HEK293T (cell line): Measurements from ENCODE around the gene MRPS11.

Experiments used
- CTCF ChIA-PET: fragments of 350-600 bp; formaldehyde crosslinking; extraction: SDS; loops from one replicate; lab custom pipeline; 2021; ENCODE audit warnings: antibody characterized with exemption, inconsistent platforms; lab: Yijun Ruan, JAX
- POLR2A ChIA-PET: fragments of 350-600 bp; formaldehyde crosslinking; extraction: SDS; loops from one replicate; lab custom pipeline; 2020; ENCODE audit warnings: antibody characterized with exemption, inconsistent platforms; lab: Yijun Ruan, JAX
- DNase-seq: peaks from one replicate; pipeline ENCODE4 v3.0.0; 2012; ENCODE audit warnings: mixed read lengths; ENCODE audit errors: extremely low spot score
- ARNT ChIP-seq: fragments of 450-650 bp; IDR thresholded peaks from 2 replicates; pipeline ENCODE4 v1.6.1; 2017; ENCODE audit warnings: mild to moderate bottlenecking
- BHLHE40 ChIP-seq: fragments of 450-650 bp; IDR thresholded peaks from 2 replicates; pipeline ENCODE4 v1.6.1; 2016; ENCODE audit warnings: mild to moderate bottlenecking, moderate library complexity, borderline replicate concordance
- CTBP1 ChIP-seq: fragments of 450-650 bp; IDR thresholded peaks from 2 replicates; pipeline ENCODE4 v1.6.1; 2016; ENCODE audit warnings: borderline replicate concordance
- ELF4 ChIP-seq: fragments of 450-650 bp; IDR thresholded peaks from 2 replicates; pipeline ENCODE4 v1.6.1; 2017; ENCODE audit warnings: antibody characterized with exemption
- FOXA1 ChIP-seq: fragments of 450-650 bp; IDR thresholded peaks from 2 replicates; pipeline ENCODE4 v1.6.1; 2016; ENCODE audit warnings: mild to moderate bottlenecking
- FOXK2 ChIP-seq: fragments of 450-650 bp; IDR thresholded peaks from 2 replicates; pipeline ENCODE4 v1.6.1; 2016; ENCODE audit warnings: mild to moderate bottlenecking
- FOXM1 ChIP-seq: fragments of 450-650 bp; IDR thresholded peaks from 2 replicates; pipeline ENCODE4 v1.6.1; 2017; ENCODE audit warnings: mild to moderate bottlenecking, borderline replicate concordance
- HDGF ChIP-seq: fragments of 450-650 bp; IDR thresholded peaks from 2 replicates; pipeline ENCODE4 v1.6.1; 2017; ENCODE audit warnings: antibody characterized with exemption, borderline replicate concordance
- L3MBTL2 ChIP-seq: fragments of 450-650 bp; conservative IDR thresholded peaks from 2 replicates; pipeline ENCODE4 v1.6.1; 2016; ENCODE audit warnings: mild to moderate bottlenecking
- LEF1 ChIP-seq: fragments of 450-650 bp; IDR thresholded peaks from 2 replicates; pipeline ENCODE4 v1.6.1; 2017; ENCODE audit warnings: mild to moderate bottlenecking, borderline replicate concordance
- NFRKB ChIP-seq: fragments of 450-650 bp; IDR thresholded peaks from 2 replicates; pipeline ENCODE4 v1.6.1; 2016; ENCODE audit warnings: mild to moderate bottlenecking, moderate library complexity
- PKNOX1 ChIP-seq: fragments of 450-650 bp; IDR thresholded peaks from 2 replicates; pipeline ENCODE4 v1.6.1; 2016
- SP1 ChIP-seq: fragments of 450-650 bp; IDR thresholded peaks from 2 replicates; pipeline ENCODE4 v1.6.1; 2017
- SUZ12 ChIP-seq: fragments of 450-650 bp; IDR thresholded peaks from 2 replicates; pipeline ENCODE4 v1.6.1; 2016; ENCODE audit warnings: mild to moderate bottlenecking
- TARDBP ChIP-seq: fragments of 450-650 bp; IDR thresholded peaks from 2 replicates; pipeline ENCODE4 v1.6.1; 2016
- ZNF384 ChIP-seq: fragments of 450-650 bp; IDR thresholded peaks from 2 replicates; pipeline ENCODE4 v1.6.1; 2016

Gene MRPS11

GRCh38 chr15:88505721-88506120 lies 38.2 kb downstream of the MRPS11 start:
- no peak for DNase-seq
- POLR2A ChIA-PET: interaction anchor here (0.6 to 1.4 kb wide), 2 partner anchors 16 to 39 kb away, joined by 3 to 5 read pairs; partner anchors contain the start of genes MRPL46 and MRPS11
- CTCF ChIA-PET: no interaction called here
- TF ChIP-seq ARNT (no peak), TARDBP (no peak), BHLHE40 (no peak), ELF4 (no peak), L3MBTL2 (no peak), LEF1 (no peak), ZNF384 (no peak), CTBP1 (no peak), SUZ12 (no peak), NFRKB (no peak), SP1 (no peak), PKNOX1 (no peak), FOXM1 (no peak), FOXK2 (no peak), FOXA1 (no peak), HDGF (no peak)

- no peak for DNase-seq
- ChIA-PET CTCF (no interaction called here), POLR2A (interaction anchor here (1.4 kb wide), 1 partner anchor 39 kb away, joined by 5 read pairs; the partner anchor contains the start of genes MRPL46 and MRPS11)
- TF ChIP-seq PKNOX1: no peak
- TF ChIP-seq ZNF384: no peak
- TF ChIP-seq HDGF: no peak
- TF ChIP-seq NFRKB: no peak
These were observed 39.1 kb downstream of the MRPS11 start for GRCh38 chr15:88506628-88507027.

- ChIA-PET POLR2A (no interaction called here), CTCF (no interaction called here)
- TF ChIP-seq FOXM1: no peak
- TF ChIP-seq NFRKB: no peak
- TF ChIP-seq BHLHE40: no peak
- no peak for TF ChIP-seq PKNOX1
- TF ChIP-seq CTBP1: no peak
- no peak for TF ChIP-seq FOXK2
- TF ChIP-seq ELF4: no peak
- TF ChIP-seq FOXA1: no peak
- TF ChIP-seq ARNT: no peak
- DNase-seq: no peak
These were observed 41.8 kb downstream of the MRPS11 start for GRCh38 chr15:88509321-88509720.

GRCh38 chr15:88509964-88510363 lies 42.5 kb downstream of the MRPS11 start:
- TF ChIP-seq PKNOX1 (no peak), NFRKB (no peak)
- no peak for DNase-seq
- ChIA-PET CTCF (no interaction called here), POLR2A (no interaction called here)

- CTCF ChIA-PET: no interaction called here
- TF ChIP-seq ARNT (no peak), SUZ12 (no peak), TARDBP (no peak), FOXK2 (no peak), FOXA1 (no peak), ELF4 (no peak), PKNOX1 (no peak), SP1 (no peak), ZNF384 (no peak)
- DNase-seq: no peak
- POLR2A ChIA-PET: no interaction called here
These were observed 43.7 kb downstream of the MRPS11 start for GRCh38 chr15:88511161-88511560.

- CTCF ChIA-PET: no interaction called here
- POLR2A ChIA-PET: no interaction called here
- DNase-seq: no peak
- no peak for TF ChIP-seq FOXK2
- TF ChIP-seq ZNF384: no peak
- TF ChIP-seq LEF1: no peak
- TF ChIP-seq SP1: no peak
- no peak for TF ChIP-seq L3MBTL2
- TF ChIP-seq BHLHE40: no peak
These were observed 44.6 kb downstream of the MRPS11 start for GRCh38 chr15:88512078-88512477.

GRCh38 chr15:88512601-88513000 lies 45.1 kb downstream of the MRPS11 start:
- ChIA-PET CTCF (no interaction called here), POLR2A (no interaction called here)
- no peak for DNase-seq
- TF ChIP-seq ELF4 (no peak), SP1 (no peak), NFRKB (no peak), FOXA1 (no peak), LEF1 (no peak), TARDBP (no peak), FOXK2 (no peak), HDGF (no peak), ARNT (no peak), PKNOX1 (no peak), CTBP1 (no peak)
